Glutamatergic neuron (in vitro differentiated cells): ENCODE data around the gene SLC41A2. TPM values are rescaled to one million over a fixed set of nuclear protein-coding genes. Genes with fewer than 3 reads are reported as not detected.
A peak's percentile ranks its signal among the peaks of the same experiment; 100 is the strongest.

Experiments
- DNase-seq: peaks from one replicate; pipeline ENCODE4 v3.0.0; 2022
- H3K27ac Mint-ChIP-seq: one replicate; pipeline ENCODE4 v1.8.0; 2020; ENCODE audit warnings: mild to moderate bottlenecking, mixed read lengths, inconsistent platforms; ENCODE audit not compliant: unreplicated experiment
- H3K27me3 Mint-ChIP-seq: one replicate; pipeline ENCODE4 v1.8.0; 2020; ENCODE audit warnings: mild to moderate bottlenecking, moderate library complexity, mixed read lengths, inconsistent platforms; ENCODE audit not compliant: unreplicated experiment
- H3K36me3 Mint-ChIP-seq: one replicate; pipeline ENCODE4 v1.8.0; 2020; ENCODE audit warnings: mild to moderate bottlenecking, mixed read lengths, inconsistent platforms; ENCODE audit not compliant: unreplicated experiment
- H3K4me1 Mint-ChIP-seq: one replicate; pipeline ENCODE4 v1.8.0; 2020; ENCODE audit warnings: mild to moderate bottlenecking, low read depth, mixed read lengths, inconsistent platforms; ENCODE audit not compliant: unreplicated experiment
- H3K4me3 Mint-ChIP-seq: one replicate; pipeline ENCODE4 v1.8.0; 2020; ENCODE audit warnings: mild to moderate bottlenecking, mixed read lengths, inconsistent platforms; ENCODE audit not compliant: unreplicated experiment
- H3K9me3 Mint-ChIP-seq: one replicate; pipeline ENCODE4 v1.8.0; 2020; ENCODE audit warnings: mild to moderate bottlenecking, moderate library complexity, mixed read lengths, inconsistent platforms; ENCODE audit not compliant: unreplicated experiment
- total RNA-seq: library from RNA; stranded (reverse); fragmentation: NEBNext Ultra II Directional; extraction: Animal tissue kit (Norgen Biotek cat#: 25700); gene quantifications from one replicate; pipeline ENCODE4 v1.2.1, GENCODE V29; 2021; ENCODE audit not compliant: unreplicated experiment
- TF ChIP-seq, protein P1 (sequence below): fragments of 200-600 bp; sonication (generic); IDR thresholded peaks from one replicate; pipeline ENCODE4 v1.5.0; 2021; ENCODE audit not compliant: partially characterized antibody, unreplicated experiment

Gene SLC41A2
- total RNA-seq, 1 donor from 2014 or later = 12.0 TPM

- H3K4me3 Mint-ChIP-seq = peak overlapping the region; percentile 80
- H3K27ac Mint-ChIP-seq = peak overlapping the region; percentile 64
- no peaks in the 10 kb centered on the region for H3K36me3 Mint-ChIP-seq
- TF ChIP-seq, protein P1, sequence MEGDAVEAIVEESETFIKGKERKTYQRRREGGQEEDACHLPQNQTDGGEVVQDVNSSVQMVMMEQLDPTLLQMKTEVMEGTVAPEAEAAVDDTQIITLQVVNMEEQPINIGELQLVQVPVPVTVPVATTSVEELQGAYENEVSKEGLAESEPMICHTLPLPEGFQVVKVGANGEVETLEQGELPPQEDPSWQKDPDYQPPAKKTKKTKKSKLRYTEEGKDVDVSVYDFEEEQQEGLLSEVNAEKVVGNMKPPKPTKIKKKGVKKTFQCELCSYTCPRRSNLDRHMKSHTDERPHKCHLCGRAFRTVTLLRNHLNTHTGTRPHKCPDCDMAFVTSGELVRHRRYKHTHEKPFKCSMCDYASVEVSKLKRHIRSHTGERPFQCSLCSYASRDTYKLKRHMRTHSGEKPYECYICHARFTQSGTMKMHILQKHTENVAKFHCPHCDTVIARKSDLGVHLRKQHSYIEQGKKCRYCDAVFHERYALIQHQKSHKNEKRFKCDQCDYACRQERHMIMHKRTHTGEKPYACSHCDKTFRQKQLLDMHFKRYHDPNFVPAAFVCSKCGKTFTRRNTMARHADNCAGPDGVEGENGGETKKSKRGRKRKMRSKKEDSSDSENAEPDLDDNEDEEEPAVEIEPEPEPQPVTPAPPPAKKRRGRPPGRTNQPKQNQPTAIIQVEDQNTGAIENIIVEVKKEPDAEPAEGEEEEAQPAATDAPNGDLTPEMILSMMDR = no peak
- no peaks in the 10 kb centered on the region for H3K4me1 Mint-ChIP-seq
- peaks cover 4% of the 10 kb centered on the region for H3K27me3 Mint-ChIP-seq
- peaks cover 7% of the 10 kb centered on the region for H3K9me3 Mint-ChIP-seq
- no peak for DNase-seq
Observed at GRCh38 chr12:104957719-104958000, 430 bp downstream of the SLC41A2 start.

- H3K27me3 Mint-ChIP-seq = peaks cover 3% of the 10 kb centered on the region
- H3K36me3 Mint-ChIP-seq = no peaks in the 10 kb centered on the region
- no peak for DNase-seq
- no peaks in the 10 kb centered on the region for H3K4me1 Mint-ChIP-seq
- H3K9me3 Mint-ChIP-seq = peaks cover 7% of the 10 kb centered on the region
- peak overlapping the region; percentile 64 for H3K27ac Mint-ChIP-seq
- H3K4me3 Mint-ChIP-seq = peak overlapping the region; percentile 80
- TF ChIP-seq, protein P1 = no peak
Observed at GRCh38 chr12:104956870-104957718, 996 bp downstream of the SLC41A2 start.

- no peaks in the 10 kb centered on the region for H3K36me3 Mint-ChIP-seq
- no peak overlapping the region for H3K4me3 Mint-ChIP-seq
- no peaks in the 10 kb centered on the region for H3K4me1 Mint-ChIP-seq
- H3K9me3 Mint-ChIP-seq = peaks cover 7% of the 10 kb centered on the region
- TF ChIP-seq, protein P1 = no peak
- DNase-seq = no peak
- peaks cover 2% of the 10 kb centered on the region for H3K27me3 Mint-ChIP-seq
- no peak overlapping the region for H3K27ac Mint-ChIP-seq
Observed at GRCh38 chr12:104955703-104956102, 2.4 kb downstream of the SLC41A2 start.

DNA sequence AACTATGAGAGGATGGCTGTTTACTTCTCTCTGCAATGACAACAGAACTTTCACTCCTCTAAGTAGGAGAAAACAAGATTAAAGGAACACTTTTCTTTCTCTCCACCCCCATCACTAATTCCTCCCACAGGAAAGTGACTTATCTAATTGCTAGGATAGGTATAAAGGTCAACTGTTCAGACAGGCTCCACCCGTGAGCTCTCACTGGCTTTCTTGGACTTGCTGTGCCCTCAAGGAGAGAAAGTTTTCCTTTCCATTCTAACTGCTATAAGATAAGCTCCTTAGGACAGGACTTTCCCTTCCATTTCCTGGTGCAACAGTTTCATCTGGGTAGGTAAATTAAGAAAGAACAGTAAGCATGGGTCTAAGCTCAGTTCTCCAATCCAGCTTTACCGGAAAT, 4.8 kb downstream of the SLC41A2 start:
- no peaks in the 10 kb centered on the region for H3K36me3 Mint-ChIP-seq
- peaks cover 4% of the 10 kb centered on the region for H3K9me3 Mint-ChIP-seq
- no peaks in the 10 kb centered on the region for H3K27me3 Mint-ChIP-seq
- no peaks in the 10 kb centered on the region for H3K4me1 Mint-ChIP-seq
- TF ChIP-seq, protein P1 = no peak
- no peak for DNase-seq
- no peak overlapping the region for H3K27ac Mint-ChIP-seq
- H3K4me3 Mint-ChIP-seq = no peak overlapping the region

GRCh38 chr12:104952816-104953215, 5.3 kb downstream of the SLC41A2 start:
- DNase-seq = no peak
- Mint-ChIP-seq H3K9me3 (peaks cover 4% of the 10 kb centered on the region), H3K27ac (no peak overlapping the region), H3K27me3 (no peaks in the 10 kb centered on the region), H3K36me3 (no peaks in the 10 kb centered on the region), H3K4me3 (no peak overlapping the region), H3K4me1 (no peaks in the 10 kb centered on the region)
- TF ChIP-seq, protein P1 = no peak
